ENCODE data around the gene ZC3H7A.
"Not testable (repeated sequence)": the region's sequence is repeated elsewhere in the genome, so short reads cannot be mapped to it uniquely, and the experiment has no call there.

The ZC3H7A gene

GRCh38 chr16:11828696-11829095 lies 31.6 kb upstream of the ZC3H7A start:
- Histone ChIP-seq H3K27me3 (replicated peaks; ENCODE audit: control insufficient read depth, insufficient read depth, low read length, poor library complexity, severe bottlenecking) (no peaks in the 10 kb centered on the region), H3K4me1 (ENCODE audit: control insufficient read depth, insufficient read depth, low read length, poor library complexity, severe bottlenecking) (no peaks in the 10 kb centered on the region), H3K36me3 (ENCODE audit: control insufficient read depth, insufficient read depth, low read length) (no peaks in the 10 kb centered on the region), H3K9me3 (ENCODE audit: control insufficient read depth, low read length) (no peaks in the 10 kb centered on the region), H3K27ac (ENCODE audit: insufficient read depth, low read length, poor library complexity, severe bottlenecking) (no peak overlapping the region), H3K4me3 (ENCODE audit: insufficient read depth, low read depth, low read length, poor library complexity, severe bottlenecking) (no peak overlapping the region)
- no peak for DNase-seq

DNA sequence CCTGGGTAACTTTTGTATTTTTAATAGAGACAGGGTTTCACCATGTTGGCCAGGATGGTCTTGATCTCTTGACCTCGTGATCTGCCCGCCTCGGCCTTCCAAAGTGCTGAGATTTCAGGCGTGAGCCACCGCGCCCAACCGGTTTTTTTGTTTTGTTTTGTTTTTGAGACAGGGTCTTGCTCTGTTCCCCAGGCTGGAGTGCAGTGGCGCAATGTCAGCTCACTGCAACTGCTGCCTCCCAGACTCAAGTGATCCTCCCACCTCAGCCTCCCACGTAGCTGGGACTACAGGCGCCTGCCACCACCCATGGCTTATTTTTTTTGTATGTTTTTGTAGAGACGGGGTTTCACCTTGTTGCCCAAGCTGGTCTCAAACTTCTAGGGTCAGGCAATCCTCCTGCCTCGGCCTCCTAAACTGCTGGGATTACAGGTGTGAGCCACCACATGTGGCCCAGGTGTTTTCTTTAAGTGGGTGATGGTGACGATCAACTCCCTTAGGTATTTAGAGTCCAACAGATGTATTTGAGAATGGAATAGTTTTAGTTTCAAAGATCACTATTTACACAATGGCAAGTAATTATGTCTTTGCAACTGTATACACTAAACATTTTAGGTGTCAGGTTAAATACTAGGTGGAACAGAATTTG lies 28.6 kb upstream of the ZC3H7A start:
- not testable (repeated sequence) for H3K27me3 ChIP-seq (replicated peaks; ENCODE audit: control insufficient read depth, insufficient read depth, low read length, poor library complexity, severe bottlenecking); H3K4me3 ChIP-seq (ENCODE audit: insufficient read depth, low read depth, low read length, poor library complexity, severe bottlenecking); H3K27ac ChIP-seq (ENCODE audit: insufficient read depth, low read length, poor library complexity, severe bottlenecking); DNase-seq; H3K4me1 ChIP-seq (ENCODE audit: control insufficient read depth, insufficient read depth, low read length, poor library complexity, severe bottlenecking); H3K36me3 ChIP-seq (ENCODE audit: control insufficient read depth, insufficient read depth, low read length); H3K9me3 ChIP-seq (ENCODE audit: control insufficient read depth, low read length)

DNA sequence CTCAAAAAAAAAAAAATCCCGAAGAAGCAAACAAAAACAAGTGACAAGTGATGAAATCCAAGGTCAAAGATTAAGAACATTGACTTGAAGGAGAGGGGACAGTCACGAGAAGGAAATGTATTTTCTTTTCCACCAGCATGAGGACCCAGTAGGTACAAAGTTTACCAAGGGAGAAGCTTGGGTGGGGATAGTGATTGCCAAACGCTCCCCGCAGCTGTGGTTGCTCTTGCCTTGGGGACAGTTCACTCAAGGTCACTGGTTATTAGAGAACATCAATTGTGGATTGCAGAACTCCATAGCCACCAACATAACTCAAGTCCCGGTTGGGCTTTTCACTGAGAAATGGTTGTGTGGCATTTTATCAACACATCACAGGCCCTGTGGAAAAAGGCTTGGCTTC lies 27.3 kb upstream of the ZC3H7A start:
- Histone ChIP-seq H3K9me3 (ENCODE audit: control insufficient read depth, low read length) (no peaks in the 10 kb centered on the region), H3K4me3 (ENCODE audit: insufficient read depth, low read depth, low read length, poor library complexity, severe bottlenecking) (no peak overlapping the region), H3K36me3 (ENCODE audit: control insufficient read depth, insufficient read depth, low read length) (no peaks in the 10 kb centered on the region), H3K27ac (ENCODE audit: insufficient read depth, low read length, poor library complexity, severe bottlenecking) (no peak overlapping the region), H3K4me1 (ENCODE audit: control insufficient read depth, insufficient read depth, low read length, poor library complexity, severe bottlenecking) (no peaks in the 10 kb centered on the region), H3K27me3 (replicated peaks; ENCODE audit: control insufficient read depth, insufficient read depth, low read length, poor library complexity, severe bottlenecking) (no peaks in the 10 kb centered on the region)
- no peak for DNase-seq

DNA sequence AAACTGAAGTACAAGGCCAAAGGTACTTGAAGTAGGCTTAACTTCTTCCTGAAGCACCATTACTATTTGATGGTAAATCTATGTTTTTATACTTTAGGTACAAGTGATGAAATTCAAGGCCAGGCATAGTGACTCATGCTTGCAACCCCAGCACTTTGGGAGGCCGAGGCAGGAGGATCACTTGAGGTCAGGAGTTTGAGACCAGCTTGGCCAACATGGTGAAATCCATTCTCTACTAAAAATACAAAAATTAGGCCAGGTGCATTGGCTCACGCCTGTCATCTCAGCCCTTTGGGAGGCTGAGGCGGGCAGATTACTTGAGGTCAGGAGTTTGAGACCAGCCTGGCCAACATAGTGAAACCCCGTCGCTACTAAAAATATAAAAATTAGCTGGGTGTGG lies 26.6 kb upstream of the ZC3H7A start:
- H3K4me1 ChIP-seq (ENCODE audit: control insufficient read depth, insufficient read depth, low read length, poor library complexity, severe bottlenecking); H3K27ac ChIP-seq (ENCODE audit: insufficient read depth, low read length, poor library complexity, severe bottlenecking); H3K27me3 ChIP-seq (replicated peaks; ENCODE audit: control insufficient read depth, insufficient read depth, low read length, poor library complexity, severe bottlenecking); H3K36me3 ChIP-seq (ENCODE audit: control insufficient read depth, insufficient read depth, low read length); DNase-seq; H3K9me3 ChIP-seq (ENCODE audit: control insufficient read depth, low read length); H3K4me3 ChIP-seq (ENCODE audit: insufficient read depth, low read depth, low read length, poor library complexity, severe bottlenecking): not testable (repeated sequence)

GRCh38 chr16:11819798-11820197 lies 22.7 kb upstream of the ZC3H7A start:
- no peaks in the 10 kb centered on the region for H3K36me3 ChIP-seq (ENCODE audit: control insufficient read depth, insufficient read depth, low read length)
- no peak overlapping the region for H3K27ac ChIP-seq (ENCODE audit: insufficient read depth, low read length, poor library complexity, severe bottlenecking)
- H3K4me3 ChIP-seq (ENCODE audit: insufficient read depth, low read depth, low read length, poor library complexity, severe bottlenecking) = no peak overlapping the region
- H3K27me3 ChIP-seq (replicated peaks; ENCODE audit: control insufficient read depth, insufficient read depth, low read length, poor library complexity, severe bottlenecking) = no peaks in the 10 kb centered on the region
- DNase-seq = no peak
- no peaks in the 10 kb centered on the region for H3K9me3 ChIP-seq (ENCODE audit: control insufficient read depth, low read length)
- H3K4me1 ChIP-seq (ENCODE audit: control insufficient read depth, insufficient read depth, low read length, poor library complexity, severe bottlenecking) = no peaks in the 10 kb centered on the region

GRCh38 chr16:11818970-11819369 lies 21.9 kb upstream of the ZC3H7A start:
- H3K4me1 ChIP-seq (ENCODE audit: control insufficient read depth, insufficient read depth, low read length, poor library complexity, severe bottlenecking); H3K9me3 ChIP-seq (ENCODE audit: control insufficient read depth, low read length); H3K27ac ChIP-seq (ENCODE audit: insufficient read depth, low read length, poor library complexity, severe bottlenecking); H3K27me3 ChIP-seq (replicated peaks; ENCODE audit: control insufficient read depth, insufficient read depth, low read length, poor library complexity, severe bottlenecking); DNase-seq; H3K4me3 ChIP-seq (ENCODE audit: insufficient read depth, low read depth, low read length, poor library complexity, severe bottlenecking); H3K36me3 ChIP-seq (ENCODE audit: control insufficient read depth, insufficient read depth, low read length): not testable (repeated sequence)

DNA sequence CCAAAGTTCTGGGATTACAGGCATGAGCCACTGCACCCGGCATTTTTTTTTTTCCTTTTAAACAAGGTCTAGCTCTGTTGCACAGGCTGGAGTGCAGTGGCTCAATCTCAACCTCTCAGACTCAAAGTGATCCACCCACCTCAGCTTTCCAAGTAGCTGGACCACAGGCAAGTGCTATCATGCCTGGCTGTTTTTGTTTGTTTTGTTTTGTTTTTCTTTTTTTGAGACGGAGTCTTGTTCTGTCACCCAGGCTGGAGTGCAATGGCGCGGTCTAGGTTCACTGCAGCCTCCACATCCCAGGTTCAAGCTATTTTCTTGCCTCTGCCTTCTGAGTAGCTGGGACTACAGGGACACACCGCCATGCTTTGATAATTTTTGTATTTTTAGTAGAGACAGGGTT lies 19.1 kb upstream of the ZC3H7A start:
- Histone ChIP-seq H3K36me3 (ENCODE audit: control insufficient read depth, insufficient read depth, low read length) (no peaks in the 10 kb centered on the region), H3K4me1 (ENCODE audit: control insufficient read depth, insufficient read depth, low read length, poor library complexity, severe bottlenecking) (no peaks in the 10 kb centered on the region), H3K9me3 (ENCODE audit: control insufficient read depth, low read length) (no peaks in the 10 kb centered on the region), H3K4me3 (ENCODE audit: insufficient read depth, low read depth, low read length, poor library complexity, severe bottlenecking) (no peak overlapping the region), H3K27ac (ENCODE audit: insufficient read depth, low read length, poor library complexity, severe bottlenecking) (no peak overlapping the region), H3K27me3 (replicated peaks; ENCODE audit: control insufficient read depth, insufficient read depth, low read length, poor library complexity, severe bottlenecking) (no peaks in the 10 kb centered on the region)
- no peak for DNase-seq

DNA sequence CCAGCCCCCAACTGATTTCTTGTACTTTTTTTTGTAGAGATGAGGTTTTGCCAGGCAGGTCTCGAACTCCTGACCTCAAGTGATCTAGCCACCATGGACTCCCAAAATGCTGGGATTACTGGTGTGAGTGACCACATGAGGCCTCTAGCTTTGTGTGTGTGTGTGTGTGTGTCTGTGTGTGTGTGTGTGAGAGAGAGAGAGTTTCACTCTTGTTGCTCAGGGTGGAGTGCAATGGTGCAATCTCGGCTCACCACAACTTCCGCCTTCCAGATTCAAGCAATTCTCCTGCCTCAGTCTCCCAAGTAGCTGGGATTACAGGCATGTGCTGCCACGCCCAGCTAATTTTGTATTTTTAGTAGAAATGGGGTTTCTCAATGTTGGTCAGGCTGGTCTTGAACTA lies 17.7 kb upstream of the ZC3H7A start:
- DNase-seq; H3K27ac ChIP-seq (ENCODE audit: insufficient read depth, low read length, poor library complexity, severe bottlenecking); H3K27me3 ChIP-seq (replicated peaks; ENCODE audit: control insufficient read depth, insufficient read depth, low read length, poor library complexity, severe bottlenecking); H3K9me3 ChIP-seq (ENCODE audit: control insufficient read depth, low read length); H3K36me3 ChIP-seq (ENCODE audit: control insufficient read depth, insufficient read depth, low read length); H3K4me1 ChIP-seq (ENCODE audit: control insufficient read depth, insufficient read depth, low read length, poor library complexity, severe bottlenecking); H3K4me3 ChIP-seq (ENCODE audit: insufficient read depth, low read depth, low read length, poor library complexity, severe bottlenecking): not testable (repeated sequence)

DNA sequence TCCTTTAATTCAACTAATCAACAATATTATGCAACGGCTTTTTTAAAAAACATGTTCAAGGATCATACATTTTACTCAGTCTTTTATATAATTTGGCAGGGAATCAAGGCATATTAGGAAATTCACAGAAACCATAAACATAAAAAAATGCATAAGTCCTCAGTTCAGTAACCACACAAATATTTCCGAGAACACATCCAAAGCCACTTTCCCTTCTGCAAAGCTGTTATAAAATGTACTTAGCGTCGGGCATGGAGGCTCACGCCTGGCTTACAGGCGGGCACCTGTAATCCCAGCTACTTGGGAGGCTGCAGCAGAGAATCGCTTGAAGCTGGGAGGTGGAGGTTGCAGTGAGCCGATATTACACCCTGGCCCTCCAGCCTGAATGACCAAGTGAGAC lies 9.7 kb upstream of the ZC3H7A start:
- no peaks in the 10 kb centered on the region for H3K36me3 ChIP-seq (ENCODE audit: control insufficient read depth, insufficient read depth, low read length)
- H3K9me3 ChIP-seq (ENCODE audit: control insufficient read depth, low read length) = no peaks in the 10 kb centered on the region
- H3K4me1 ChIP-seq (ENCODE audit: control insufficient read depth, insufficient read depth, low read length, poor library complexity, severe bottlenecking) = no peaks in the 10 kb centered on the region
- no peak overlapping the region for H3K4me3 ChIP-seq (ENCODE audit: insufficient read depth, low read depth, low read length, poor library complexity, severe bottlenecking)
- no peak for DNase-seq
- no peak overlapping the region for H3K27ac ChIP-seq (ENCODE audit: insufficient read depth, low read length, poor library complexity, severe bottlenecking)
- no peaks in the 10 kb centered on the region for H3K27me3 ChIP-seq (replicated peaks; ENCODE audit: control insufficient read depth, insufficient read depth, low read length, poor library complexity, severe bottlenecking)

- DNase-seq = no peak
- H3K4me1 ChIP-seq (ENCODE audit: control insufficient read depth, insufficient read depth, low read length, poor library complexity, severe bottlenecking) = no peaks in the 10 kb centered on the region
- H3K27me3 ChIP-seq (replicated peaks; ENCODE audit: control insufficient read depth, insufficient read depth, low read length, poor library complexity, severe bottlenecking) = no peaks in the 10 kb centered on the region
- H3K27ac ChIP-seq (ENCODE audit: insufficient read depth, low read length, poor library complexity, severe bottlenecking) = no peak overlapping the region
- H3K4me3 ChIP-seq (ENCODE audit: insufficient read depth, low read depth, low read length, poor library complexity, severe bottlenecking) = no peak overlapping the region
- no peaks in the 10 kb centered on the region for H3K36me3 ChIP-seq (ENCODE audit: control insufficient read depth, insufficient read depth, low read length)
- no peaks in the 10 kb centered on the region for H3K9me3 ChIP-seq (ENCODE audit: control insufficient read depth, low read length)
Observed at GRCh38 chr16:11805556-11805955, 8.5 kb upstream of the ZC3H7A start.
